AG04449 (cell line): ENCODE results near the gene SLC6A6.

Experiments
- CTCF ChIA-PET: fragments of 350-600 bp; formaldehyde crosslinking; extraction: SDS; loops from one replicate; lab custom pipeline; 2021; ENCODE audit warnings: antibody characterized with exemption; lab: Yijun Ruan, JAX
- POLR2A ChIA-PET: fragments of 400-600, 350-600 bp; formaldehyde crosslinking; extraction: SDS; loops from one replicate; lab custom pipeline; 2020; ENCODE audit warnings: antibody characterized with exemption, inconsistent platforms; lab: Yijun Ruan, JAX
- DNase-seq: peaks from one replicate; pipeline ENCODE4 v3.0.0-alpha.2; 2010; ENCODE audit warnings: low read depth, low spot score
- H3K4me3 ChIP-seq: 2 replicates; pipeline ENCODE4 v1.5.1; 2011; ENCODE audit warnings: low read depth, mild to moderate bottlenecking, control low read depth, low read length
- TF ChIP-seq, protein P1 (sequence below): IDR thresholded peaks from one replicate; pipeline ENCODE4 v1.5.1; 2011; ENCODE audit warnings: mild to moderate bottlenecking, moderate library complexity, low read length, control low read depth, inconsistent platforms; ENCODE audit not compliant: insufficient read depth; ENCODE audit errors: missing control alignments

The SLC6A6 gene

DNA sequence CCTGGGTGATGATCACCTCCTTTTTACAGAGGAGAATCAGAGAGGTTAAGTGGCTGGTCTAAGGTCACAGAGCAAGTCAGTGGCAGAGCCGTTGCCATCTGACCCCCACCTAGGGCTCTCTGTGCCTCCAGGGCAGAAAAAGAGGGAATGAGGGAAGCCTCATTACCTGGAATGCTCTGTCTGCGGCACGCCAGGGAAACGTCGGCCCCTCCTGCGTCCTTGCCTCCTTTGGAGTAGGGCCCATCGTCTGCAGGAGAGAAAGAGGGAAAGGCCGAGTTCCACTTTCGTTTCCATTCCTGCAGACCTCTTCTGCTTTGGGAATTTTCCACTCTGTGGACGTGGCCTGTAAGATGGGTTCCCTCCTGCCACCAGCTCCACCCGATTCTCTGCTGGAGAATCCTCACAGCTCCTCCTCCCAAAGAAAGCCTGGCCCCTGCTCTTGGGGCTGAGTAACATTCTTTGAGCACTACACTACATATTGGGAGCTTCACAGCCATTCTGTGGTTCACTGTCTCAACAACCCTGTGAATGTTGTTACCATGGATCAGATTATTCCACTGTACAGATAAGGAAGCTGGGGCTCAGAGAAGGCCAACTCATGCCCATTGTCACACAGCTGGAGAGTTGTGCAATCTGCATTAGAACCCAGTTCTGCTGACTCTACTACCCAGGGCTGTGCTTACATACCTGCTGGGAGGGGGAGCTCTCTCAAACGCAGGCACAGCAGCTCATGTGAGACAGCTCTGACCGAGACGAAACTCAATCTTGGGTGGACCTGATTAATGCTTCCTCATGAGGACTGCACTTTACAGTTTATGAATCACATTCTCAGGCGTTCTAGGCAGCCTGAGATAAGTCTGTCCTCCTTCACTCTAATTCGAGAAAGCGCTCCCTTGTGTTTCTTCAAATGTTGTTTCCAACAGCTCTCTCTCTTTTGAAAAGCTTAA lies 123.6 kb downstream of the SLC6A6 start:
- DNase-seq = peak; percentile 10
- POLR2A ChIA-PET = interaction anchor here (0.6 to 0.8 kb wide), 2 partner anchors 244 to 539 kb away, joined by 3 read pairs; partner anchors contain the start of gene MRPS25

DNA sequence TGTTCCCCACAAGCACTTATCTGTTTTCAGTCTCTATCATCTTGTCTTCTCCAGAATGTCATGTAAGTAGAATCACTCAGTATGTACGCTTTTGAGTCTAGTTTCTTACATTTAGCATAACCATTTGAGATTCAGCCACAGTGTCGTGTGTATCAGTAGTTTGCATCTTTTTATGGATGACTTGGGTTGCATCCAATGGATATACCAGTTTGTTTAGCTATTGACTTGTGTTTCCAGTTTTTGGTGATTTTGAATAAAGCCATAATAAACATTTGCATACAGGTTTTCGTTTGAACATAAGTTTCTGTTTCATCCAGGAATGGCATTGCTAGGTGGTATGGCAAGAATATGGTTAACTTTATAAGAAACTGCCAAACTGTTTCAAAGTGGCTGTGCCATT lies 125.7 kb downstream of the SLC6A6 start:
- no peak overlapping the region for H3K4me3 ChIP-seq
- POLR2A ChIA-PET = no interaction called here
- DNase-seq = no peak
- TF ChIP-seq, protein P1, sequence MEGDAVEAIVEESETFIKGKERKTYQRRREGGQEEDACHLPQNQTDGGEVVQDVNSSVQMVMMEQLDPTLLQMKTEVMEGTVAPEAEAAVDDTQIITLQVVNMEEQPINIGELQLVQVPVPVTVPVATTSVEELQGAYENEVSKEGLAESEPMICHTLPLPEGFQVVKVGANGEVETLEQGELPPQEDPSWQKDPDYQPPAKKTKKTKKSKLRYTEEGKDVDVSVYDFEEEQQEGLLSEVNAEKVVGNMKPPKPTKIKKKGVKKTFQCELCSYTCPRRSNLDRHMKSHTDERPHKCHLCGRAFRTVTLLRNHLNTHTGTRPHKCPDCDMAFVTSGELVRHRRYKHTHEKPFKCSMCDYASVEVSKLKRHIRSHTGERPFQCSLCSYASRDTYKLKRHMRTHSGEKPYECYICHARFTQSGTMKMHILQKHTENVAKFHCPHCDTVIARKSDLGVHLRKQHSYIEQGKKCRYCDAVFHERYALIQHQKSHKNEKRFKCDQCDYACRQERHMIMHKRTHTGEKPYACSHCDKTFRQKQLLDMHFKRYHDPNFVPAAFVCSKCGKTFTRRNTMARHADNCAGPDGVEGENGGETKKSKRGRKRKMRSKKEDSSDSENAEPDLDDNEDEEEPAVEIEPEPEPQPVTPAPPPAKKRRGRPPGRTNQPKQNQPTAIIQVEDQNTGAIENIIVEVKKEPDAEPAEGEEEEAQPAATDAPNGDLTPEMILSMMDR = no peak
- CTCF ChIA-PET = interaction anchor here (1.5 to 13.0 kb wide), 5 partner anchors 10 to 21 kb away, joined by 4 to 167 read pairs (median 7); no protein-coding TSS in a partner anchor

More for the DNA sequence above, 123.6 kb downstream of the SLC6A6 start:
- H3K4me3 ChIP-seq = no peak overlapping the region
- TF ChIP-seq, protein P1 = no peak
- CTCF ChIA-PET = interaction anchor here (1.0 to 13.0 kb wide), 4 partner anchors 13 to 322 kb away, joined by 3 to 167 read pairs (median 12); no protein-coding TSS in a partner anchor

DNA sequence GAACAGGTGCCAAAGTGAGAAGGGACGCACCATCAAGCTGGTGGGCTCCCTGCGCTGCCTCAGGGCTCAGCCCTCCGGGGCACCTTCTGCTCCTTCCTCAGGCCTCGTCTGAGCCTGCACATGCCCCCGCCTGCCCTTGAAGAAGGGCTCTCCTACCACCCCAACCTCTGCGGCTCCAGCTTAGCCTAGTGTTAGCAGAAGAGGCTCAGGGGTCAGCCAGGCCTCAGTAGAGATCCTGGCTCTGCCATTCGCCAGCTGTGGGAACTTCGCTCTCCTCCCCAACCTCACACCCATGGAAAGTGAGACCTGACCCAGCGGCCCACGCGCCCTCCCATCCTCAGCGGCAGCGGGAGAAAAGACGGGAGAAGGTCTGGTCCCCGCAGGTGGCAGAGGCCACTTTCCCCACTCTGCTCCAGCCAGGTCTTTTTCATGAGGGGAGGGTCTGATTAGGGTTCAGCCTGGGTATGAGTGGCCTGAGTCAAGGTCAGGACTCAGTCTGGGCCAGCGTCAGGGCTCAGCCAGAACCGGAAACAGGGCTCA lies 129.5 kb downstream of the SLC6A6 start:
- CTCF ChIA-PET = no interaction called here
- TF ChIP-seq, protein P1 = no peak
- POLR2A ChIA-PET = no interaction called here
- H3K4me3 ChIP-seq = no peak overlapping the region
- DNase-seq = no peak

DNA sequence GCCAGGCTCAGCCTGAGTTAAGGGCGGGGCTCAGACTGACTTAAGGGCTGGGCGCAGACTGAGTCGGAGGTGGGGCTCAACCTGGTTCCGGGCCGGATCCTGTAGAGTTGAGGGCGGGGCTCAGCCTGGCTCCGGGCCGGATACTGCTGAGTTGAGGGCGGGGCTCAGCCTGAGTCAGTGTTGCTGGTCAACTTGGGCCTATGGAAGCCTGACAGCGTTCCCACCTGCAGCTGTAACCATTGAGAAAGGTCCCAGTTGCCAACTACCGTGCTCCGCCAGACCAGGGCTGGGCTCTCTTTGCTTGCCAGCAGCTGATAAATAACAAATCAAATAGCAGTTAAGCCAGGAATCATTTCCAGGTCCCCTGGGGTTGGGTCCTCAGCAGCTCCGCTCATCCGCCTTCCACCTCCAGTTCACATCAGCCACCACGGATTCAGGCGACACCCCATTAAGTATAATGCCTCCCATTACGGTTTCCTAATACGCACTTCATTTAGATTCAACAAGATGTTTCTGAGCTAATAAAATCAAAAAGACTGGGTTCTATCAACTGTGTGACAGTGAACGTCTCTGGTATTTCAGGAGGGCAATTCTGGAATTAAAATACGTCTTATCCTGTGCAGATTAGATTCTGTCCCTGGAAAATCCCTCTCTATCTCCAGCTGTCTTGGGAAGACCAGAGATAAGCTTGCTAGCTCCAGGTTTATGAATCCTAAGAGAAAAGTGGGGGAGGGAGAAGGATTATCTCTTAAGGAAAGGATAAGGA lies 130.5 kb downstream of the SLC6A6 start:
- TF ChIP-seq, protein P1 = no peak
- CTCF ChIA-PET = interaction anchor here (0.9 to 2.1 kb wide), 4 partner anchors 15 to 329 kb away, joined by 3 to 9 read pairs (median 4); no protein-coding TSS in a partner anchor
- POLR2A ChIA-PET = no interaction called here
- DNase-seq = no peak
- no peak overlapping the region for H3K4me3 ChIP-seq

DNA sequence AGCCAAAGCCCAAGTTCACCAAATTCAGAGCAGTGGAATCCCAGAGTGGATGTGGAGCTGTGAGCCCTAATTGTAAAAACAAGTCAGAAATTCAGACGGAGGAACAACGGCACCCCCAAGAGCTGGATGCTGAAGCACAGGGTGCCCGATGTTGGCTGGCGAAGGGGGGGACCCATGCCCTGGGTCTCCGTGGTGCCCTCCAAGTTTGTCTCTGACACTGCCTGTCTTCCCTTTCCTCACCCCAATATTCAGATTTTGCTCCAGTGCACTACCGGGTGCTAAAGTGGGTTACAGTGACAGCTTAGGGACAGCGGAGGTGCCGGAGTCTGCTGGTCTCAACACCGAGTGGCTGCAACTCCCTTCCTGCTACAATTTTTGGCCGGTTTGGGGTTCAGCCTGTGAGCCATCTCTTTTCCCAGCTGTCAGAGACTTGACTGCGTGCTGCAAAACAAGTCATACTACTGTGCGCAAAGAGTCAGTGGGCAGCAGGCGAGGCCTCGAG lies 131.1 kb downstream of the SLC6A6 start:
- TF ChIP-seq, protein P1 = no peak
- POLR2A ChIA-PET = no interaction called here

More for the DNA sequence above, 131.1 kb downstream of the SLC6A6 start:
- CTCF ChIA-PET = interaction anchor here (0.9 to 2.1 kb wide), 3 partner anchors 16 to 330 kb away, joined by 3 to 9 read pairs (median 6); no protein-coding TSS in a partner anchor
- DNase-seq = no peak
- H3K4me3 ChIP-seq = no peak overlapping the region
